Activated CD8-positive, alpha-beta memory T cell treated with anti-CD3 and anti-CD28 coated beads, Interleukin-2, amount 50 U/mL, for 24 hours (primary cell): Measurements from ENCODE around the gene MED13.

ENCODE experiments used
- DNase-seq: peaks from one replicate; pipeline ENCODE4 v3.0.0-alpha.2; 2020; ENCODE audit errors: extremely low read depth

Gene MED13

GRCh38 chr17:62064791-62065563 lies at the start of gene MED13:
Gene MED13, minus strand, starts transcription at chr17:62065278. Its CDS starts 73 bp downstream, at chr17:62065205.
- DNase-seq = peak; percentile 25

GRCh38 chr17:62112229-62112628 lies 47.2 kb upstream of the MED13 start:
- no peak for DNase-seq

- no peak for DNase-seq
These were observed 46.6 kb upstream of the MED13 start for GRCh38 chr17:62111562-62112171.

GRCh38 chr17:62110923-62111484 lies 45.9 kb upstream of the MED13 start:
- no peak for DNase-seq

GRCh38 chr17:62109924-62110323 lies 44.8 kb upstream of the MED13 start:
- DNase-seq = no peak

GRCh38 chr17:62109378-62109902 lies 44.4 kb upstream of the MED13 start:
- DNase-seq = peak; percentile 5

GRCh38 chr17:62105861-62106260 lies 40.8 kb upstream of the MED13 start:
- no peak for DNase-seq

GRCh38 chr17:62105357-62105756 lies 40.3 kb upstream of the MED13 start:
- DNase-seq = no peak

- DNase-seq = no peak
These were observed 36.4 kb upstream of the MED13 start for GRCh38 chr17:62101515-62101914.

GRCh38 chr17:62101090-62101489 lies 36.0 kb upstream of the MED13 start:
- no peak for DNase-seq

- no peak for DNase-seq
These were observed 35.0 kb upstream of the MED13 start for GRCh38 chr17:62100055-62100454.

GRCh38 chr17:62099532-62099931 lies 34.5 kb upstream of the MED13 start:
- DNase-seq = no peak

GRCh38 chr17:62098623-62099231 lies 33.6 kb upstream of the MED13 start:
- DNase-seq = no peak

GRCh38 chr17:62096401-62096670 lies 31.3 kb upstream of the MED13 start:
- DNase-seq = no peak

GRCh38 chr17:62094175-62094574 lies 29.1 kb upstream of the MED13 start:
- DNase-seq = no peak

GRCh38 chr17:62093188-62094155 lies 28.4 kb upstream of the MED13 start:
- DNase-seq = no peak

- DNase-seq = no peak
These were observed 27.7 kb upstream of the MED13 start for GRCh38 chr17:62092784-62093183.

- DNase-seq = no peak
These were observed 26.7 kb upstream of the MED13 start for GRCh38 chr17:62091804-62092203.

GRCh38 chr17:62090868-62091267 lies 25.8 kb upstream of the MED13 start:
- no peak for DNase-seq

GRCh38 chr17:62090021-62090824 lies 25.1 kb upstream of the MED13 start:
- DNase-seq = no peak

GRCh38 chr17:62089334-62089733 lies 24.3 kb upstream of the MED13 start:
- DNase-seq = no peak
